Colonic mucosa (tissue), 4 donors: ENCODE results near the gene PLEKHH3. TPM values are rescaled to one million over a fixed set of nuclear protein-coding genes. Genes with fewer than 3 reads are reported as not detected.
A peak's percentile ranks its signal among the peaks of the same experiment; 100 is the strongest.

Experiments
- DNase-seq: peaks from one replicate; pipeline ENCODE4 v3.0.0-alpha.2; 2020
- H3K27ac ChIP-seq: fragments of 200-600 bp; one replicate; pipeline ENCODE4 v1.8.0; 2021
- H3K27me3 ChIP-seq: fragments of 200-600 bp; one replicate; pipeline ENCODE4 v1.8.0; 2021
- H3K36me3 ChIP-seq: fragments of 200-600 bp; one replicate; pipeline ENCODE4 v1.8.0; 2021
- H3K4me1 ChIP-seq: fragments of 200-600 bp; one replicate; pipeline ENCODE4 v1.8.0; 2021; ENCODE audit warnings: mild to moderate bottlenecking
- H3K4me3 ChIP-seq: fragments of 200-600 bp; one replicate; pipeline ENCODE4 v1.8.0; 2021
- H3K9ac ChIP-seq, 2 donors: one replicate each; pipeline ENCODE4 v1.7.0; 2013; ENCODE audit warnings: control low read depth in 2 of 2, low read depth in 2 of 2, low read length in 2 of 2
- H3K9me3 ChIP-seq: fragments of 200-600 bp; one replicate; pipeline ENCODE4 v1.8.0; 2021
- intact Hi-C: fragments of 100-400 bp; cut with DNase I; formaldehyde crosslinking; loops from one replicate; pipeline ENCODE4 v1.14.1; 2022
- total RNA-seq, 2 donors: library from RNA; stranded (reverse); fragmentation: NEBNext Ultra II Directional in 1 of 2; extraction: Animal tissue kit (Norgen Biotek cat#: 25700) in 1 of 2; gene quantifications; one replicate each; pipeline ENCODE4 v1.2.1, GENCODE V29; 2021
- TF ChIP-seq, protein P1 (sequence below): fragments of 200-600 bp; IDR thresholded peaks from one replicate; pipeline ENCODE4 v1.8.0; 2022; ENCODE audit warnings: antibody characterized with exemption, mild to moderate bottlenecking
- donor health status: healthy.
- donor health status: DM: no; HTN: no; CAD: no.
- donor health status: DM: no; HTN: no; CAD: no.

The PLEKHH3 gene
- total RNA-seq, 2 donors from 2014 or later, result 14.6 to 17.6 TPM

GRCh38 chr17:42677921-42678781 lies 1.4 kb upstream of the PLEKHH3 start:
- Histone ChIP-seq H3K27me3 (peaks cover 7% of the 10 kb centered on the region), H3K9ac (peak overlapping the region; percentile 79 to 86), H3K36me3 (no peaks in the 10 kb centered on the region), H3K9me3 (no peaks in the 10 kb centered on the region), H3K27ac (peak overlapping the region; percentile 95), H3K4me3 (peak overlapping the region; percentile 69), H3K4me1 (peaks cover 48% of the 10 kb centered on the region)
- TF ChIP-seq, protein P1, sequence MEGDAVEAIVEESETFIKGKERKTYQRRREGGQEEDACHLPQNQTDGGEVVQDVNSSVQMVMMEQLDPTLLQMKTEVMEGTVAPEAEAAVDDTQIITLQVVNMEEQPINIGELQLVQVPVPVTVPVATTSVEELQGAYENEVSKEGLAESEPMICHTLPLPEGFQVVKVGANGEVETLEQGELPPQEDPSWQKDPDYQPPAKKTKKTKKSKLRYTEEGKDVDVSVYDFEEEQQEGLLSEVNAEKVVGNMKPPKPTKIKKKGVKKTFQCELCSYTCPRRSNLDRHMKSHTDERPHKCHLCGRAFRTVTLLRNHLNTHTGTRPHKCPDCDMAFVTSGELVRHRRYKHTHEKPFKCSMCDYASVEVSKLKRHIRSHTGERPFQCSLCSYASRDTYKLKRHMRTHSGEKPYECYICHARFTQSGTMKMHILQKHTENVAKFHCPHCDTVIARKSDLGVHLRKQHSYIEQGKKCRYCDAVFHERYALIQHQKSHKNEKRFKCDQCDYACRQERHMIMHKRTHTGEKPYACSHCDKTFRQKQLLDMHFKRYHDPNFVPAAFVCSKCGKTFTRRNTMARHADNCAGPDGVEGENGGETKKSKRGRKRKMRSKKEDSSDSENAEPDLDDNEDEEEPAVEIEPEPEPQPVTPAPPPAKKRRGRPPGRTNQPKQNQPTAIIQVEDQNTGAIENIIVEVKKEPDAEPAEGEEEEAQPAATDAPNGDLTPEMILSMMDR, result no peak
- peak; percentile 91 for DNase-seq
- intact Hi-C loops, result no loop called here

- Histone ChIP-seq H3K4me3 (peak overlapping the region; percentile 78), H3K27ac (peak overlapping the region; percentile 95), H3K9ac (peak overlapping the region; percentile 79), H3K27me3 (peaks cover 7% of the 10 kb centered on the region), H3K4me1 (peaks cover 47% of the 10 kb centered on the region), H3K9me3 (no peaks in the 10 kb centered on the region), H3K36me3 (no peaks in the 10 kb centered on the region)
- DNase-seq, result peak; percentile 100
- intact Hi-C loops, result no loop called here
- TF ChIP-seq, protein P1, result no peak
Measured at GRCh38 chr17:42677012-42677857, 441 bp upstream of the PLEKHH3 start.

DNA sequence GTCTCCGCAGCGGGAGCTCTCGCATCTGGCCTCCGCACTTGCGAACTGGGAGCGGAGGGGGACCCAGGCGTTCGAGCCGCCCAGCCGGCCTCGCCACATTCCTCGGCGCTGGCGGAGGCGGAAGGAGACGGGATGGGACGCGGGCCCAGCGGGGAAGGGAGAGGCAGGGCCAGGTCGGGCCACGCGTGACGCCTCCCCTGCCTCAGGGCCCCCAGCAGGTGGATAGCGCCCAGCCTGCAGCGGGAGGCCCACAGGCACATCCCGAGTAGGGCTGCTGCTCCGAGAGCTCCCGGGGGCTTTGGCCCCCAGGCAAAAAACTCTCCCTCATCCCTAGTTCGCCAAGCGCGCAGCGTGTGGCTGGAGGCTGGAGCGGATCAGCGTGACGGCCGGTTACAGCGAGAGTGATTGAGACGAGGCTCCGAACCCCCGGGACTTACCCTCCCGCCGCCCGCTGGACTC lies 800 bp downstream of the PLEKHH3 start:
- Histone ChIP-seq H3K9me3 (no peaks in the 10 kb centered on the region), H3K27me3 (no peaks in the 10 kb centered on the region), H3K9ac (peak overlapping the region; percentile 92), H3K4me3 (peak overlapping the region; percentile 78), H3K36me3 (no peaks in the 10 kb centered on the region), H3K4me1 (peaks cover 36% of the 10 kb centered on the region), H3K27ac (peak overlapping the region; percentile 71)
- TF ChIP-seq, protein P1, result no peak
- intact Hi-C loops, result no loop called here
- peak; percentile 64 for DNase-seq

GRCh38 chr17:42675348-42675964 lies 1.3 kb downstream of the PLEKHH3 start:
- Histone ChIP-seq H3K27me3 (no peaks in the 10 kb centered on the region), H3K9me3 (no peaks in the 10 kb centered on the region), H3K27ac (peak overlapping the region; percentile 71), H3K4me1 (peaks cover 36% of the 10 kb centered on the region), H3K9ac (peak overlapping the region; percentile 92), H3K4me3 (peak overlapping the region; percentile 78), H3K36me3 (no peaks in the 10 kb centered on the region)
- TF ChIP-seq, protein P1, result no peak
- DNase-seq, result no peak
- intact Hi-C loops, result no loop called here
